ENCODE results near the gene MAP3K21. TPM values are rescaled to one million over a fixed set of nuclear protein-coding genes. Genes with fewer than 3 reads are reported as not detected.

The MAP3K21 gene
- total RNA-seq, 6 experiments from 2014 or later: 0.06 to 0.09 (median 0.09) TPM; not detected in 3

DNA sequence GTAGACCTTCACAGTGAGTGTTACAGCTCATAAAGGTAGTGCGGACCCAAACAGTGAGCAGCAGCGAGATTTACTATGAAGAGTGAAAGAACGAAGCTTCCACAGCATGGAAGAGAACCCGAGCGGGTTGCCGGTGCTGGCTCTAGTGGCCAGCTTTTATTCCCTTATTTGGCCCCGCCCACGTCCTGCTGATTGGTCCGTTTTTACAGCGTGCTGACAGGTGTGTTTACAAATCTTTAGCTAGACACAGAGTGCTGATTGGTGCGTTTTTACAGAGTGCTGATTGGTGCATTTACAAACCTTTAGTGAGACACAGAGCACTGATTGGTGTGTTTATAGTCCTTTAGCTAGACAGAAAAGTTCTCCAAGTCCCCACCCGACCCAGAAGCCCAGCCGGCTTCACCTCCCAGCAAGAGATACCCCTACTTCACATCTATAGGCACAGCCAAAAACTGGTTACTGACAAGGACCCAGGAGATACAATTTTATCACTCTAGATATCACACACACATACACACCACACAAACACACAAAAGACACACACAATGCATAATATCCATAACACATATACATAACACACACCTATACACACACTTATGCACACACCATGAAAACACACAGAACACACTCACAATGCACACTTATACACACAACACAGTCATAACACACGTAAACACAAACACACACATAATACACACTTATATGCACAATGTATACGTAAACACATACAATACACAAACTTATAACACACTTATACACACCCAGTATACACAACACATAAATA lies 68.5 kb downstream of the MAP3K21 start:
- no peaks in the 10 kb centered on the region for H3K4me1 Mint-ChIP-seq (ENCODE audit: low read depth)
- no peak for DNase-seq
- H3K27me3 Mint-ChIP-seq (ENCODE audit: insufficient read depth): no peaks in the 10 kb centered on the region
- TF ChIP-seq, protein P1, sequence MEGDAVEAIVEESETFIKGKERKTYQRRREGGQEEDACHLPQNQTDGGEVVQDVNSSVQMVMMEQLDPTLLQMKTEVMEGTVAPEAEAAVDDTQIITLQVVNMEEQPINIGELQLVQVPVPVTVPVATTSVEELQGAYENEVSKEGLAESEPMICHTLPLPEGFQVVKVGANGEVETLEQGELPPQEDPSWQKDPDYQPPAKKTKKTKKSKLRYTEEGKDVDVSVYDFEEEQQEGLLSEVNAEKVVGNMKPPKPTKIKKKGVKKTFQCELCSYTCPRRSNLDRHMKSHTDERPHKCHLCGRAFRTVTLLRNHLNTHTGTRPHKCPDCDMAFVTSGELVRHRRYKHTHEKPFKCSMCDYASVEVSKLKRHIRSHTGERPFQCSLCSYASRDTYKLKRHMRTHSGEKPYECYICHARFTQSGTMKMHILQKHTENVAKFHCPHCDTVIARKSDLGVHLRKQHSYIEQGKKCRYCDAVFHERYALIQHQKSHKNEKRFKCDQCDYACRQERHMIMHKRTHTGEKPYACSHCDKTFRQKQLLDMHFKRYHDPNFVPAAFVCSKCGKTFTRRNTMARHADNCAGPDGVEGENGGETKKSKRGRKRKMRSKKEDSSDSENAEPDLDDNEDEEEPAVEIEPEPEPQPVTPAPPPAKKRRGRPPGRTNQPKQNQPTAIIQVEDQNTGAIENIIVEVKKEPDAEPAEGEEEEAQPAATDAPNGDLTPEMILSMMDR (IDR thresholded peaks at IDR 0.05): no peak
- no peaks in the 10 kb centered on the region for H3K9me3 Mint-ChIP-seq
- H3K27ac Mint-ChIP-seq: no peak overlapping the region
- no peak overlapping the region for H3K4me3 Mint-ChIP-seq
- H3K36me3 Mint-ChIP-seq (ENCODE audit: low read depth): no peaks in the 10 kb centered on the region

GRCh38 chr1:233406339-233406960 lies 78.9 kb downstream of the MAP3K21 start:
- Mint-ChIP-seq H3K4me3 (no peak overlapping the region), H3K9me3 (peaks cover 35% of the 10 kb centered on the region), H3K4me1 (ENCODE audit: low read depth) (no peaks in the 10 kb centered on the region), H3K27ac (no peak overlapping the region), H3K27me3 (ENCODE audit: insufficient read depth) (no peaks in the 10 kb centered on the region), H3K36me3 (ENCODE audit: low read depth) (no peaks in the 10 kb centered on the region; the same call in 1 of the 2 replicates)
- TF ChIP-seq, protein P1 (IDR thresholded peaks at IDR 0.05): no peak
- no peak for DNase-seq

DNA sequence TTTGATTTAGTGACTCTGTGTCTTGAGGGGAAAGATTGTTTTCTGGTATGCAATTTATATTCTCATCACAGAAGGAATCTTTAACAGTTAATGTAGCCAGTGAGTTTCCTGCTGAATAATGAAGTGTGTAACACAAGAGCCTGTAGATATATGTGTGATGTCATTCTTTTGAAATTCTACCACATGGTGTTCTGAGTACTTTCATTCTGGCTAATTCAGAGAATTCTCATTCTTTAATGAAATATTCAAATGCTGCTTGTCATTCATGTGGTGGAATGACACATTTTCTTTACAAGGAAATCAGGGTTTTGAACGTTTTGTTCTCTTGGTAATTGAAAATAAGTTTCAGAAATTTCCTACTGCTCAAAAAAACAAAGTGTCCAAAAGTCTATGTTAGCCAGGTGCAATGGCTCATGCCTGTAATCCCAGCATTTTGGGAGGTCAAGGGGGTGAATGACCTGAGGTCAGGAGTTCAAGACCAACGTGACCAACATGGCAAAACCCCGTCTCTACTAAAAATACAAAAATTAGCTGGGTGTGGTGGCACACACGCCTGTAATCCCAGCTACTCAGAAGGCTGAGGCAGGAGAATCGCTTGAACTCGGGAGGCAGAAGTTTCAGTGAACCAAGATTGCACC lies 79.6 kb downstream of the MAP3K21 start:
- DNase-seq: no peak
- Mint-ChIP-seq H3K4me3 (no peak overlapping the region), H3K27ac (no peak overlapping the region), H3K36me3 (ENCODE audit: low read depth) (no peaks in the 10 kb centered on the region; the same call in 1 of the 2 replicates), H3K4me1 (ENCODE audit: low read depth) (no peaks in the 10 kb centered on the region), H3K9me3 (peaks cover 35% of the 10 kb centered on the region), H3K27me3 (ENCODE audit: insufficient read depth) (no peaks in the 10 kb centered on the region)
- TF ChIP-seq, protein P1 (IDR thresholded peaks at IDR 0.05): no peak

- no peaks in the 10 kb centered on the region for H3K4me1 Mint-ChIP-seq (ENCODE audit: low read depth)
Measured at GRCh38 chr1:233409540-233409939, 82.0 kb downstream of the MAP3K21 start.

DNA sequence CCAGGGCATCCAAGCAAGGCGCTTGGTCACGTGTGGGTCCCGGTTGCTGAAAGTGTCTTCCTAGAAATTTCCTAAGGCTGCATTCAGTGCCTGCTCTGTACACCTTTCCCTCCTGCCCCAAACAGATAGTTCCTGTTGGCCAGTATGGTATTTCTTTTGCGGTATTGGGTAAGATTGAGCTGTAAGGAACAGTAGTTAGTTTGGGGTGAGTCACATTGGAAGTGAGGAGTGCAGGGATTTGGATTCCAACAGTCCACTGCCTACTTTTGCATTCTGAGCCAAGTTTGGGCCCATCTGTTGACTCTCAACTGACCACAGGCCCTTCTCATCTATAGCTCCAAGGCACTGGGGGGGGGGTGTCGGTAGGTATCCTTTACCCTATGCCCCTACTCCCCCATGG lies 83.4 kb downstream of the MAP3K21 start:
- TF ChIP-seq, protein P1 (IDR thresholded peaks at IDR 0.05): no peak
- no peak for DNase-seq
- Mint-ChIP-seq H3K4me1 (ENCODE audit: low read depth) (no peaks in the 10 kb centered on the region), H3K4me3 (no peak overlapping the region), H3K27ac (no peak overlapping the region), H3K9me3 (peaks cover 33% of the 10 kb centered on the region), H3K36me3 (ENCODE audit: low read depth) (no peaks in the 10 kb centered on the region), H3K27me3 (ENCODE audit: insufficient read depth) (no peaks in the 10 kb centered on the region)

More at GRCh38 chr1:233409540-233409939, 82.0 kb downstream of the MAP3K21 start:
- DNase-seq: no peak
- Mint-ChIP-seq H3K4me3 (no peak overlapping the region), H3K27me3 (ENCODE audit: insufficient read depth) (no peaks in the 10 kb centered on the region), H3K27ac (no peak overlapping the region), H3K36me3 (ENCODE audit: low read depth) (no peaks in the 10 kb centered on the region), H3K9me3 (peaks cover 33% of the 10 kb centered on the region)
- TF ChIP-seq, protein P1 (IDR thresholded peaks at IDR 0.05): no peak

Measured in HFFc6 (cell line).